ENCODE measurements around the gene CABCOCO1.
"Not testable (repeated sequence)": the region's sequence is repeated elsewhere in the genome, so short reads cannot be mapped to it uniquely, and the experiment has no call there.

Gene CABCOCO1

DNA sequence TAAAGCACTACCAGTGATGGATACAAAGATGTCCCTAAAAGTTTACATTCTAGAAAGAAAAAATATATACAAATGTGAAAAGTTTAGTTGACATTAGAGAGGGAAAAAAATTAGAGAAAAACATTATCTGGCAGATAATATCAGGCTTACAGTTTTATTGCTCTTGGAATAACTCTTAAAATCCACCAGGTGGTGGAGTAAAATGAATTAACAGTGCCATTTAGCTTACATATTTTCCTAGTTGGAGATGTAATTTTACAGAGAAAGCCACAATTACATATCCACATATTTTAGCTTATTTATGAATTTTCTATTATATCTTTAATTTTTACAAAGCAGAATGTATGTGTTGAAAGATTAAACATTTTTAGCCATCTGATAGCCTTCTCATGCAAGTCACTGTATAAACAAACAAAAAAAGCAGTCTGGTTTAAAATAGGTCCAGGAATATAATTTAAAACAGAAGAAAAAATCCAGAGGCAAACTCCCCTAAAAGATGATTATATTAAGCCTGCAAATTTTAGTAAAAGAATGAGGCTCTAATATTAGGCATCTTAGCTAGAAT, 6.5 kb downstream of the CABCOCO1 start:
- peak overlapping the region; percentile 64 for H3K27ac ChIP-seq
- TF ChIP-seq, protein P1, sequence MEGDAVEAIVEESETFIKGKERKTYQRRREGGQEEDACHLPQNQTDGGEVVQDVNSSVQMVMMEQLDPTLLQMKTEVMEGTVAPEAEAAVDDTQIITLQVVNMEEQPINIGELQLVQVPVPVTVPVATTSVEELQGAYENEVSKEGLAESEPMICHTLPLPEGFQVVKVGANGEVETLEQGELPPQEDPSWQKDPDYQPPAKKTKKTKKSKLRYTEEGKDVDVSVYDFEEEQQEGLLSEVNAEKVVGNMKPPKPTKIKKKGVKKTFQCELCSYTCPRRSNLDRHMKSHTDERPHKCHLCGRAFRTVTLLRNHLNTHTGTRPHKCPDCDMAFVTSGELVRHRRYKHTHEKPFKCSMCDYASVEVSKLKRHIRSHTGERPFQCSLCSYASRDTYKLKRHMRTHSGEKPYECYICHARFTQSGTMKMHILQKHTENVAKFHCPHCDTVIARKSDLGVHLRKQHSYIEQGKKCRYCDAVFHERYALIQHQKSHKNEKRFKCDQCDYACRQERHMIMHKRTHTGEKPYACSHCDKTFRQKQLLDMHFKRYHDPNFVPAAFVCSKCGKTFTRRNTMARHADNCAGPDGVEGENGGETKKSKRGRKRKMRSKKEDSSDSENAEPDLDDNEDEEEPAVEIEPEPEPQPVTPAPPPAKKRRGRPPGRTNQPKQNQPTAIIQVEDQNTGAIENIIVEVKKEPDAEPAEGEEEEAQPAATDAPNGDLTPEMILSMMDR (conservative IDR thresholded peaks at IDR 0.05): peak; percentile 54; the same call in 1 of the 2 replicates

DNA sequence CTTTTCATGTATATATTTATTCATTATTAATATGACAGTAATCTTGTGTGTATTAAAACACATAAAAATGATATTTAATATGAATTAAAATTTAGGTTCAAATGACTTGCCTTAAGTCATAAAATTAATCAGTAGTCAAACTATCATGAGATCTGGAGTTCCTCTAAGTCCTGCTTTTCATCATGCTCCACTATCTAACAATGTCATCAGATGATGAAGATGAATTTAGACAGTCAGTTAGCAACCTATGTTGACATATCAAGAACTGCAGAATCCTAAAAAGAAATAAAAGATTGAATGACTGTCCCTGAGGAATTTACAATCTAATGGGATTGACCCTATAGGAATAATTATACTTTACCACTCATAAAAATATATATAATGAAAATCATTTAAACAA, 7.1 kb downstream of the CABCOCO1 start:
- peak overlapping the region; percentile 64 for H3K27ac ChIP-seq

DNA sequence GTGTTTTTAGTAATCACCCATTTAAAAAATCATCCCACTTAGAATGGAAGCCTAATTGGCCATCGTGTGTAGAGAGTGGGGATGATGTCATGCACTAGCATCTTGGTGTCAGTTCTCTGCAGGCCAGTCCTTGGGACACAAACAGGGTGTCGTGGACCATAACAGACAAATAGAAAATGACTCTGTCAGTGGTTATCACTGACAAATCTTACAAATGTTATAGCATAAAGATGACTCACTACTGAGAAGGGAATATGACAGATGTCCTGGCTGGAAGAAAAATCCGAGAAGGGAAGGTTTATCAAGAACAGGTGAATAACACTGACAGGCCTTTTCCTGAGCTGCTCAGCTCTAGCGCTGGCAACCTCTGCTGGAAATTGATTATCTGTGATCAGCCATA, 10.6 kb downstream of the CABCOCO1 start:
- TF ChIP-seq, protein P1 (conservative IDR thresholded peaks at IDR 0.05): no peak
- H3K27ac ChIP-seq: no peak overlapping the region

More for the DNA sequence above, 7.1 kb downstream of the CABCOCO1 start:
- TF ChIP-seq, protein P1 (conservative IDR thresholded peaks at IDR 0.05): no peak

DNA sequence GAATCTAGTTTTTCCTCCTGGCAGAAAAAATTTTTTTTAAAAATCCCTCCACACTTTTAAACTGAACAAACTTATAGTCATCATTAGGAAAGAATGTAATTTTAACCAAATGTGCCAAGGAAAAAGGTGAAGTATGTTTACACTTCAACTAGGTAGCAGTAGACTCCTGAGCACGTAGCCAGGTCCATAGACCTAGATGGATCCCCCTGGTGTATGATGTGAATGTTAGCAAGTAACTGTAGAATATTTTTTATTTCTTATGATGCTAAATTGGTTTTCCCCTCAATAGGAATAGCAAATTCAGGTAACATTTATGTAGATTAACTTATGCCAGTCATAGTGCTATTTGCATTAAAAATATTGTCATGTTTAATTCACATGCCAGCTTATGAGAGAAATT, 19.6 kb downstream of the CABCOCO1 start:
- no peak overlapping the region for H3K27ac ChIP-seq
- TF ChIP-seq, protein P1 (conservative IDR thresholded peaks at IDR 0.05): no peak; the same call in 1 of the 2 replicates

DNA sequence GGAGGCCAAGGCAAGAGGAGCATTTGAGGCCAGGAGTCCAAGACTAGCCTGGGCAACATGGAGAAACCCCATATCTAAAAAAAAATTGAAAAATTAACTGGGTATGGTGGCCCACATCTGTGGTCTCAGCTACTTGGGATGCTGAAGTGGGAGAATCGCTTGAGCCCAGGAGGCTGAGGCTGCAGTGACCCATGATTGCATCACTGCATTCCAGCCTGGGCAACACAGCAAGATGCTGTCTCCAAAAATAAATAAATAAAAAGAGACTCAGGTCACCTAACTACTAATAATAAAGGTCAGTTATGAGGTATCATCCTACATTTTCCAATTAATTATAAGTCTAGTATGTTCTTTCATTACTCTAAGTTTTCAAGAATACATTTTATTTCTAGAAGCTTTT, 20.6 kb downstream of the CABCOCO1 start:
- TF ChIP-seq, protein P1 (conservative IDR thresholded peaks at IDR 0.05): no peak

DNA sequence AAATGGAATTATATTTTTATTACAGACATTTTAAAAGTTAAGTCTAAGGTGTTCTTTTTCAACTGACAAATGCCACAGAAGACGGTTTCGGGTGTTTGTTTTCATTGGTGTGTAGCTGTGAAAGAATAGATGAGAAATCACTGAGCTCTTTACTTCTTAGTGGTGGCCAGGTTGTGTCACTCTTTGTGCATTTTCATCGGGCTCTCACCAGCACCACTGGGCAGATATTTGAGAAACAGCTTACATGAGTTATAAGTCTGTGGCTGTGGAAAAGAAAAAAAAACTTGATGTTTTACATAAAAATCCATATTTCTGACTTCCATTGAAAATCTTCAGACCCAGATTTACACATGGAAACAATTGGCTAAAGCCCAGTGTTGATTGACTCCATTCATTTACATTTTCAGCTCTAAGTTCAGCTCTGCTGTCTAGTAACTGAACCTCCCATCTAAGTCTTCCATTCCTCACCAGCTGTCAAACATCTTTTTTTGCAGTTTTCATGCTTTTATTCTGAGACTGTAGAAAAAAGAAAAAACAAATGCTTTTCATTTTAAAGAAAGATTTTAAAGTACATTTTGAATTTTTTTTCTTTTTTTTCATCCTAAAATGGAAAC, 22.3 kb downstream of the CABCOCO1 start:
- no peak overlapping the region for H3K27ac ChIP-seq
- TF ChIP-seq, protein P1 (conservative IDR thresholded peaks at IDR 0.05): no peak

More for the DNA sequence above, 20.6 kb downstream of the CABCOCO1 start:
- no peak overlapping the region for H3K27ac ChIP-seq

DNA sequence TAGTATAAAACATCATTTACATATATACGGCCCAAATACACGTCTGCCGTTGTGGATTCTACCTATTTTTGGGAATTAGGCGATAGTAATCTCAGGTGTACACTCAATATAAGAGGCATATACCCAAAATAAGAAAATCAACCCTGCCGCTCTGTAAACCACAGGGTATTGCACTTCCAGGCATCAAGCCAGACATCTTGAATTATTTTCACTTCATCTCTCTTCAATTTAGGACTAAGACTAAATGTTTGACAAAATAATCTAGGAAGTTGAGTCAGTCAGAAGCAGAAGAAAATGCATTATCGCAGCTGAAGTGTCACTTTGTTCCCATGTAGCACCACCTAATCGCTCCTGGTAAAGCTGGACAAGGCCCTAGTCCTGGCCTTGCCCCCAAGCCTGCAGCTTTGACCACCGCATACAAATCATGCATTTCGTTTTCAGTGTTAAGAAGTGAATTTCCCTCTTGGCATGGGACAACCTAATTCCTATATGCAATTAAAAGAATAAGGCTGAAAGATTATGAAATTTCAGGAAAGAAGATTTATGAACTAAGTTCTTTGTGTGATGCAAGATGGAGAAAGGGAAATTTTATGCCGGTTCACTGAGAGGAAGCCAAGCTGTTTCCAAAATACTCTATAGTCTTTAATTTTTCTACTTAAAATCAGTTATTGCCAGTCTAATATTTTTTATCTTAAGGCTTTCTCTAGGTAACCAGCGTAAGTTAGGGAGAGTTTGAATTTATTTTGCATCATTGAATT, 26.0 kb downstream of the CABCOCO1 start:
- no peak overlapping the region for H3K27ac ChIP-seq
- TF ChIP-seq, protein P1 (conservative IDR thresholded peaks at IDR 0.05): no peak

DNA sequence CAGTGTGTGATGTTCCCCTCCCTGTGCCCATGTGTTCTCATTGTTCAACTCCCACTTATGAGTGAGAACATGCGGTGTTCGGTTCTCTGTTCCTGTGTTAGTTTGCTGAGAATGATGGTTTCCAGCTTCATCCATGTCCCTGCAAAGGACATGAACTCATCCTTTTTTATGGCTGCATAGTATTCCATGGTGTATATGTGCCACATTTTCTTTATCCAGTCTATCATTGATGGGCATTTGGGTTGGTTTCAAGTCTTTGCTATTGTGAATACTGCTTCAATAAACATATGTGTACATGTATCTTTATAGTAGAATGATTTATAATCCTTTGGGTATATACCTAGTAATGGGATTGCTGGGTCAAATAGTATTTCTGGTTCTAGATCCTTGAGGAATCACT, 28.9 kb downstream of the CABCOCO1 start:
- H3K27ac ChIP-seq: not testable (repeated sequence)

All from VCaP (cell line).